GM20000 (cell line): Measurements from ENCODE around the gene CUL4A.
A peak's percentile ranks its signal among the peaks of the same experiment; 100 is the strongest.

Experiments
- DNase-seq: peaks from one replicate; pipeline ENCODE4 v3.0.0; 2012; ENCODE audit warnings: low spot score
- CTCF ChIP-seq: IDR thresholded peaks from 2 replicates; pipeline ENCODE4 v1.5.1; 2012; ENCODE audit warnings: mild to moderate bottlenecking, control low read depth; ENCODE audit errors: extremely low read depth, missing control alignments

Gene CUL4A

DNA sequence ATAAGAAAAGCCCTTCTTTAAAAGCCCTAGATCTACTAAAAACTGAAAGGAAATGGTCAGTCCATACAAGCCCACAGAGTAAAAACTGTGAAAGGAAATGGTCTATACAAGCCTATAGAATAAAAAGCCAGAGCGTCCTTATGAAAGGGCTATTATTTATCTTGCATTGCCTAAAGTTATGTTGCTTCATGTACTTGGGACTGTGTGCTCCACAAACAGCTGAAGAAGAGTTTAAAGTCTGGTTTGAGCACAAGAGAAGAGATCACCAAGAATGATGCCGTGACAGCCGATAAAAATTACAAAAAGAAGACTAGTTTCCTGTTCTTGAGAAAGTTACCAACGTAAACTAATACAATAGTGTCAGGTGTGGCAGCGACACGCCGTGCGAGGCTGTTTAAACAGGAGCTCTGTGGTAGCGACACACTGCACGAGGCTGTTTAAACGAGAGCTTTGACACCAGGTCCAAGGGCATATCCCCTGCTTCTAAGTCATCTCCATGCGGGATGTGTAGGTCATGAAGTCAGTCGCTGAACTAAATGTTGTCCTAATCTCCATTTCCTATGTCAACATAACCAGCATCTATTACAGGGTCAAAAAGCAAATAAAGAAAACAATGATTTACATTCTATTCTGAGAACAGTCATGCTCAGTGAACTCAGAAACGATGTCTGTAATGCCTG, 25.8 kb upstream of the CUL4A start:
- no peak for TF ChIP-seq CTCF
- DNase-seq = no peak

- no peak for DNase-seq
- no peak for TF ChIP-seq CTCF
Measured at GRCh38 chr13:113184568-113185440, 24.6 kb upstream of the CUL4A start.

- TF ChIP-seq CTCF = no peak
- peak; percentile 79 for DNase-seq
Measured at GRCh38 chr13:113186061-113186900, 23.1 kb upstream of the CUL4A start.

DNA sequence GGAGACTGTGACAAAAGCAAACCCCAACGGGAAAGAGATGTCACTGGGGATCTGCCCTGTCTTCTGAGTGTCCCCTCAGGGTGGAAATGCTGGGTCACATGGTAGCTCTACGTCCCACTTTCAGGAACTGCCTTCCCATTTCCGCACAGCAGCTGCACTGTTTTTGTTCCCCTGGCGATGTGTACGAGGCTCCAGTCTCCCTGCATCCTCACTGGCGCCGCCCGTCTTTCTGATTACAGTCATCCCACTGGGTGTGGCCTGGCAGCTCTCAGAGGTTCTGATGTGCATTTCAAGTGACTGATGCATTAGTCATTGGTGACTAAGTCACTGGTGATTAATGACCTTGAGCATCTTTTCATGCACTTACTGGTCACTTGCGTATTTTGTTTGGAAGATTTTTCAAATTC, 22.1 kb upstream of the CUL4A start:
- no peak for DNase-seq
- no peak for TF ChIP-seq CTCF

DNA sequence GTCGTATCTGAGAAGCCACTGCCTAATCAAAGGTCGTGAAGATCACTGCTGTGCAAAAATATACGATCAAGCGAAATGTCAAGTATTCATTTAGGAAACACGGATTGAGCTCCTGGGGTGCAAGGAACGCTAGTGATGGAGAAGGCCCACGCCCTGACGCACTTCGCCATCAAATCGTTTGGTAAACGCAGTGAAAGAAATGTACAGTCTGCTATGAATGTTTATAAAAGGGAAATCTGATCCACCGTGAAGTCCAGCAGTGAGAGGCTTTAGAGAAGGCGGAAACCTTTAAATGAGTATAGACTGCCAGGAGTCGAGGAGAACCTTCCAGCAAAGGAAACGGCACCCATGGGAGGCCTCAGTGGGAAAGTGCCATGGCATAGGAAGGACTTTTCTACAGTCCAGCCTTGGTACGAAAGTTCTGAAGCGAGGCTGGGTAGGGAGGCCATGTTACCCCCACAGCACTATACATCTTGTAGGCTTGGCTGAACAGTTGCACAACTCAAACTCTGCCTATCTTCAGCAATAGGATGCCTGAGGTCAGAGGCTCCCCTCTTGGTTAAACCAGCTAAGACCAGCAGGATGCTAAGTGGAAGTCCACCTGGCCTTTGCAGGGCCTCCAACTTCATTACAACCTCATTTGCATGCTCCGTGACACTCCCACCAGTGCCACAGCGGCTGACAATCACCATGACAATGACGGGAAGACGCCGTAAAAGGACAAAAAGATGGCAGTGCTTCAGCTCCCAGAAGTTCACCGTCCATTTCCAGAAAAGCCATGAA, 21.3 kb upstream of the CUL4A start:
- no peak for TF ChIP-seq CTCF
- no peak for DNase-seq

DNA sequence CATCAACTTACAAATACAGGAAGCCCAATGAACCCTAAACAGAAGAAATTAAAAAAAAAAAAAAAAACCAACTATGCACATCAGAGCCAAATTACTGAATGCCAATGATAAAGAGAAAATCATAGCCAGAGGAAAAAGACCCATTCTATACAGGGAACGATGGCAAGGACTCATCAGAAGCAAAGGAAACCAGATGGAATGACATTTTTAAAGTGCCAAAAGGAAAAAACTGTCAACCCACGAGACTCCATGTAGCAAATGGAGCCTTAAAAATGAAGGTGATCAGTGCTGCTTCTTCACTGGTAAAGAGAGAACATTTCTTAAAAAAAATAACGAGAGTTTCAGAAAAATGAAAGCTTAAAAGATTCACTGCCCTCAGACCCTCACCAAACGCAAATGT, 19.2 kb upstream of the CUL4A start:
- no peak for DNase-seq
- no peak for TF ChIP-seq CTCF
